ENCODE data around the gene SGSM2.

Gene SGSM2

DNA sequence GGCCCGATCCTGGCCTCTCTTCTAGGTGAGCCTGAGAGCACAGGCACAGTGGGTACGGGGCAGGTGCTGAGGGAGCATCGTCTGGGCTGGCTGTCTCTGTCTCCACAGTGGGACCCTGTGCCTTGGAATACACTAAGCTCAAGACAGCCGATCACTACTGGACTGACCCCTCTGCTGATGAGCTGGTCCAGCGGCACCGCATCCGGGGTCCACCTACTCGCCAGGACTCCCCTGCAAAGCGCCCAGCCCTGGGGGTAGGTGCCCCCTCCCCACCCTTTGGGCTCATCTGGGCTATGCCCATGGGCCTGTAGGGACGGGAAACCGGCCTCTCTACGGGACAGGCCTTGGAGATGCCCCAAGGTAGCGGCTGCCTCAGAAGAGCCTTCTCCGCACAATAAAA is 25.6 kb downstream of the SGSM2 start:
- TF ChIP-seq, protein P1, sequence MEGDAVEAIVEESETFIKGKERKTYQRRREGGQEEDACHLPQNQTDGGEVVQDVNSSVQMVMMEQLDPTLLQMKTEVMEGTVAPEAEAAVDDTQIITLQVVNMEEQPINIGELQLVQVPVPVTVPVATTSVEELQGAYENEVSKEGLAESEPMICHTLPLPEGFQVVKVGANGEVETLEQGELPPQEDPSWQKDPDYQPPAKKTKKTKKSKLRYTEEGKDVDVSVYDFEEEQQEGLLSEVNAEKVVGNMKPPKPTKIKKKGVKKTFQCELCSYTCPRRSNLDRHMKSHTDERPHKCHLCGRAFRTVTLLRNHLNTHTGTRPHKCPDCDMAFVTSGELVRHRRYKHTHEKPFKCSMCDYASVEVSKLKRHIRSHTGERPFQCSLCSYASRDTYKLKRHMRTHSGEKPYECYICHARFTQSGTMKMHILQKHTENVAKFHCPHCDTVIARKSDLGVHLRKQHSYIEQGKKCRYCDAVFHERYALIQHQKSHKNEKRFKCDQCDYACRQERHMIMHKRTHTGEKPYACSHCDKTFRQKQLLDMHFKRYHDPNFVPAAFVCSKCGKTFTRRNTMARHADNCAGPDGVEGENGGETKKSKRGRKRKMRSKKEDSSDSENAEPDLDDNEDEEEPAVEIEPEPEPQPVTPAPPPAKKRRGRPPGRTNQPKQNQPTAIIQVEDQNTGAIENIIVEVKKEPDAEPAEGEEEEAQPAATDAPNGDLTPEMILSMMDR (conservative IDR thresholded peaks at IDR 0.05; ENCODE audit: low read depth, low read length), result no peak
- no peak overlapping the region for H3K4me3 ChIP-seq (ENCODE audit: low read length)
- DNase-seq (ENCODE audit: low read depth), result no peak

DNA sequence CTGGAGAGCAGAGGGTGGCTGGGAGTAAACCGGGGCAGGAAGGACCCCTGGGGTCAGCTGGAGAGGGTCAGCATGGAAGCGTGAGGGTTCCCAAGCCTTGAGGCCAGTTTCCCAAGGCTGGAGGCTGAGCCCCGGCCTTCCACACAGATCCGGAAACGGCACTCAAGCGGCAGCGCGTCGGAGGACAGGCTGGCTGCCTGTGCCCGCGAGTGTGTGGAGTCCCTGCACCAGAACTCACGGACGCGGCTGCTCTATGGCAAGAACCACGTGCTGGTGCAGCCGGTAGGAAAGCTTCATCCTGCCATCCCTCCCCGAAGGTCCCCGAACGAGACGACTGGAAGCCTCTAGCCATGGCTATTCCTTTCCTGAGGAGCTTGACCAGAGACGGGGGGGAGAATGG is 26.0 kb downstream of the SGSM2 start:
- TF ChIP-seq, protein P1 (conservative IDR thresholded peaks at IDR 0.05; ENCODE audit: low read depth, low read length), result no peak
- no peak for DNase-seq (ENCODE audit: low read depth)
- no peak overlapping the region for H3K4me3 ChIP-seq (ENCODE audit: low read length)

DNA sequence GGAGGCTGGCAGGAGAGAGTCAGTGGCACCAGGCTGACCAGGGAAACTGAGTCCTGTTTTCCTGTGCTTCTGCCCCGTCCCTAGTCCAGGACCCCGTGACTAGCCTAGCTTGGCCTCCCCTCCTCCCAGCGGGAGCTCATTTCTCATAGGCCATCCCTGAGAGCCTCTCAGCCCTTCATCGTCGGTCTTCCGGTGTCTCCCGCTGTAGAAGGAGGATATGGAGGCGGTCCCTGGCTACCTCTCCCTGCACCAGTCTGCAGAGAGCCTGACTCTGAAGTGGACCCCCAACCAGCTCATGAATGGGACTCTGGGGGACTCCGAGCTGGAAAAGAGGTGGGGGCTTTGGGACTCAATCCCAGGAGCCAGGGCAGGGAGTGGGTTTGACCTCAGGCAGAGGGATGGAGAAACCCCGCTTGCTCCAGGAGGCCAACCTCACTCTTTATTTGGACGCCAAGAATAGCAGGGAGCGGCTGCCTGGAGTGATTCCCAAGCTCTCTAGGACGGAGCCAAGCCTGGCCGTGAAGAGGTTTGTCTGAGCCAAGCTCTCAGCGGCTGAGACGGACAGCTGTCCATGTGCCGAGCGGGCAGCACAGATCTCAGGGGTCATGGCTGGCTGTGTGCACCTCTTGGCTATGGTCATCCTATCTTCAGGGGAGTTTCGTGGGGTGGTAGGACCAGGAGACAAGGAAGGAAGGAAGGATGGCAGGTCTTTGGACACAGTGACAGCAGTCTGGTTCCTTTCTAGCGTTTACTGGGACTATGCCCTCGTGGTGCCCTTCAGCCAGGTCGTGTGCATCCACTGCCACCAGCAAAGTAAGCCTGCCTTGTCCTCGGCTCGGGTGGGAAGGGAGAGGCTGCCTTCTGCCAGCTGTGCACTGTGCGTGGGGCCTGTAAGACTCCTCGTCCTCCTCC is 26.8 kb downstream of the SGSM2 start:
- H3K4me3 ChIP-seq (ENCODE audit: low read length), result no peak overlapping the region
- no peak for DNase-seq (ENCODE audit: low read depth)
- TF ChIP-seq, protein P1 (conservative IDR thresholded peaks at IDR 0.05; ENCODE audit: low read depth, low read length), result no peak

DNA sequence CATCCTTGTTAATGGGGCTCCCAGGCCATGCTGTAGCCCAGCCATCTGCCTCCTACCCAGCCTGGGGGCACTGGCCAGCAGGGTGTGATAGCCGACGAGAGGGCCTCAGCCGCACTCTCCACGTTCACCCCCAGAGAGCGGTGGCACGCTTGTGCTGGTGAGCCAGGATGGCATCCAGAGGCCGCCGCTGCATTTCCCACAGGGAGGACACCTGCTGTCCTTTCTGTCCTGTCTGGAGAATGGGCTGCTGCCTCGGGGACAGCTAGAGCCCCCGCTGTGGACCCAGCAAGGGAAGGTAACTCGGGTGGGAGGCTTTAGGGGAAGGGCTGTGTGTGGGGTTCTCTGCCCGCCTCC is 27.4 kb downstream of the SGSM2 start:
- H3K4me3 ChIP-seq (ENCODE audit: low read length), result no peak overlapping the region
- TF ChIP-seq, protein P1 (conservative IDR thresholded peaks at IDR 0.05; ENCODE audit: low read depth, low read length), result no peak
- no peak for DNase-seq (ENCODE audit: low read depth)

DNA sequence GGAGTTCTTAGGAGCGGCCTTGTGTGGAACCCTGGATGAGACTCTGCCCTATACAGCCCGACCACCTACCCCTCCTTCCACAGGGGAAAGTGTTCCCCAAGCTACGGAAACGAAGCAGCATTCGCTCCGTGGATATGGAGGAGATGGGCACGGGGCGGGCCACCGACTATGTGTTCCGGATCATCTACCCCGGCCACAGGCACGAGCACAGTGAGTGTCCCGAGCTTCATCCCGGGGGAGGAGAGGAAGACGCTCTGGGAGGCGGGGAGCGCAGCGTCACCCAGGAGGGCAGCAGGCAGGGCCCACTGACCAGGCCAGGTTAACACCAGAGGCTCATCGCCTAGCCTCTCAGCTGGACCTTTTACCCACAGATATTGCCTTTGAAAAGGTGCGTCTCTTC is 27.8 kb downstream of the SGSM2 start:
- TF ChIP-seq, protein P1 (conservative IDR thresholded peaks at IDR 0.05; ENCODE audit: low read depth, low read length), result no peak
- DNase-seq (ENCODE audit: low read depth), result no peak
- no peak overlapping the region for H3K4me3 ChIP-seq (ENCODE audit: low read length)

DNA sequence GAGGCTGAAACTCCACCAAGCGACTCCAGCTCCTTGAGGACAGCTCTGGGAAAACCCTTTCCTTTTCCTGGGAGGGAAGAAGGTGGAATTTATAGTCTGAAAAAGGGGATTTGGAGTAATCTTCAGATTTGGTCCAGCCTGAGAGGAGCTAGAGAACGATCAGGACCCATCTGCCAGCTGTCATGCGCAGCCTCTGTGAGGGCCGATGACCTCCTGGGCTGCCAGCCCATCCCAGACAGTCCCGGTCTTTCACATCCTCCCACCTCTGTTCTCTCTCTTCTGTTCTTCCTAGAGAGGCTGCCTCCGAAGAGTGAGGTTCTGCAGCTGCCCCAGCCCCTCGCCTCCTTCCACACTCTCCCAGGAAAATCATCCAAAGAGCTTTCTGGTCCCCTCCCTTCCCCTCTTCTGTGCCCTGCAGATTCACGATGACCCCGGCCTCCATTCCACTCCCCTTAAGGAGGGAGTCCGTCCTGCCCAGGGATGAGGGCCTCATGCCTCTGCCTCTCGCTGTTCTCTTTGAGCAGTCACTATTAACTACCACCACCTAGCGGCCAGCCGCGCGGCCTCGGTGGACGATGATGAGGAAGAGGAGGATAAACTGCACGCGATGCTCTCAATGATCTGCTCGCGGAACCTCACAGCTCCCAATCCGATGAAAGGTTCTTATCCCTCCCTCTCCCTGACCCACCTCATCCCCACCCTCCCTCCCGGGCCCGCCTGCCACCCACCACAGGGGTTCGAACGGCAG is 29.6 kb downstream of the SGSM2 start:
- no peak for DNase-seq (ENCODE audit: low read depth)
- TF ChIP-seq, protein P1 (conservative IDR thresholded peaks at IDR 0.05; ENCODE audit: low read depth, low read length), result peak; percentile 35

More for the DNA sequence above, 29.6 kb downstream of the SGSM2 start:
- no peak overlapping the region for H3K4me3 ChIP-seq (ENCODE audit: low read length)

All from retinal pigment epithelial cell (primary cell).